ENCODE results near the gene GOLGA8Q. TPM values are rescaled to one million over a fixed set of nuclear protein-coding genes. Genes with fewer than 3 reads are reported as not detected.

GOLGA8Q gene, protein sequence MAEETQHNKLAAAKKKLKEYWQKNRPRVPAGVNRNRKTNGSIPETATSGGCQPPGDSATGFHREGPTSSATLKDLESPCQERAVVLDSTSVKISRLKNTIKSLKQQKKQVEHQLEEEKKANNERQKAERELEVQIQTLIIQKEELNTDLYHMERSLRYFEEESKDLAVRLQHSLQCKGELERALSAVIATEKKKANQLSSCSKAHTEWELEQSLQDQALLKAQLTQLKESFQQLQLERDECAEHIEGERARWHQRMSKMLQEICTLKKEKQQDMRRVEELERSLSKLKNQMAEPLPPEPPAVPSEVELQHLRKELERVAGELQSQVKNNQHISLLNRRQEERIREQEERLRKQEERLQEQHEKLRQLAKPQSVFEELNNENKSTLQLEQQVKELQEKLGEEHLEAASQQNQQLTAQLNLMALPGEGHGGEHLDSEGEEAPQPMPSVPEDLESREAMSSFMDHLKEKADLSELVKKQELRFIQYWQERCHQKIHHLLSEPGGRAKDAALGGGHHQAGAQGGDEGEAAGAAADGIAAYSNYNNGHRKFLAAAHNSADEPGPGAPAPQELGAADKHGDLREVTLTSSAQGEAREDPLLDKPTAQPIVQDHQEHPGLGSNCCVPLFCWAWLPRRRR
- total RNA-seq, result not detected in 2 replicates

DNA sequence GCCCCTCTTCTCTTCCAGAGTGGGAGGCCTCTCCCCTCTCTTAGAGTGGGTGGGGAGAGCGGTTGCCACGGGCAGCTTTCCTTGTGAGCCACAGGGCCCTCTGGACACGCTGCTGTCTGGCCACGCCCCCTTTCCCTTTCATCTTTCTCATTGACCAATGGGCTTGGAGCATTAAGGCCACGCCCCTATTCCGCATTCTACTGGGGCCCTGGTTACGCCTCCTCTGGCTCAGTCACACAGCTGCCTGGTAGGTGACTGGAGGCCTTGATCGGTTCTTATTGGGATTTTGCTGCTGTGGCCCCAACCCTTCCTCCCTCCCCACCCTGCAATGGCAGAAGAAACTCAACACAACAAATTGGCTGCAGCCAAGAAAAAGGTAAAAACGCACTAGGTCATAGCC lies at the start of gene GOLGA8Q:
GOLGA8Q (plus strand) TSS at position 301 of the 400 bp plus-strand sequence; CDS start at position 329, 28 bp downstream.

DNA sequence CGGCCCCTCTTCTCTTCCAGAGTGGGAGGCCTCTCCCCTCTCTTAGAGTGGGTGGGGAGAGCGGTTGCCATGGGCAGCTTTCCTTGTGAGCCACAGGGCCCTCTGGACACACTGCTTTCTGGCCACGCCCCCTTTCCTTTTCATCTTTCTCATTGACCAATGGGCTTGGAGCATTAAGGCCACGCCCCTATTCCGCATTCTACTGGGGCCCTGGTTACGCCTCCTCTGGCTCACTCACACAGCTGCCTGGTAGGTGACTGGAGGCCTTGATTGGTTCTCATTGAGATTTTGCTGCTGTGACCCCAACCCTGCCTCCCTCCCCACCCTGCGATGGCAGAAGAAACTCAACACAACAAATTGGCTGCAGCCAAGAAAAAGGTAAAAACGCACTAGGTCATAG lies 51.9 kb downstream of the GOLGA8Q start, which contains the start of gene GOLGA8H:
GOLGA8H (plus strand) TSS at position 233 of the 400 bp plus-strand sequence; CDS start at position 331, 98 bp downstream.

Other genes starting within 250 kb of the GOLGA8Q start
- 2.3 and 15.8 TPM in 2 replicates for gene CHRFAM7A, start 158.5 kb upstream of the GOLGA8Q start, total RNA-seq
- gene GOLGA8R, start 137.8 kb upstream of the GOLGA8Q start, total RNA-seq, result 0.97 and 1.4 TPM in 2 replicates
- 0.97 and 2.3 TPM in 2 replicates for gene GOLGA8H, start 52.0 kb downstream of the GOLGA8Q start, total RNA-seq